SK-N-SH treated with all-trans-retinoic acid at 6 μM for 48 hours (cell line): Measurements from ENCODE around the gene BARX2.

Experiments used
- ATAC-seq: fragments of 200-7000 bp; cut with Tn5 transposase; 3 replicates; pipeline ENCODE4 v1.9.1; 2020; ENCODE audit warnings: mild to moderate bottlenecking, moderate library complexity
- ARNTL ChIP-seq: fragments of 450-650 bp; formaldehyde crosslinking; IDR thresholded peaks from 2 replicates; pipeline ENCODE4 v1.5.0; 2020; ENCODE audit warnings: low read depth, mild to moderate bottlenecking, moderate library complexity, borderline replicate concordance
- BACH2 ChIP-seq: fragments of 250-450 bp; sonication (Bioruptor Pico); IDR thresholded peaks from 2 replicates; pipeline ENCODE4 v1.9.0; 2021; ENCODE audit warnings: mild to moderate bottlenecking, borderline replicate concordance
- CSDC2 ChIP-seq: fragments of 250-450 bp; sonication (Bioruptor Pico); IDR thresholded peaks from 2 replicates; pipeline ENCODE4 v1.5.0; 2020; ENCODE audit warnings: mild to moderate bottlenecking, moderate library complexity
- ESRRG ChIP-seq: fragments of 250-450 bp; sonication (Bioruptor Pico); IDR thresholded peaks from 2 replicates; pipeline ENCODE4 v1.6.1; 2021; ENCODE audit warnings: mild to moderate bottlenecking
- GLIS3 ChIP-seq: fragments of 250-450 bp; sonication (Bioruptor Pico); IDR thresholded peaks from 2 replicates; pipeline ENCODE4 v1.5.0; 2020; ENCODE audit warnings: mild to moderate bottlenecking, moderate library complexity
- ISL1 ChIP-seq: fragments of 250-450 bp; sonication (Bioruptor Pico); IDR thresholded peaks from 2 replicates; pipeline ENCODE4 v2.1.2; 2022; ENCODE audit warnings: mild to moderate bottlenecking, moderate library complexity
- OSR1 ChIP-seq: fragments of 250-450 bp; sonication (Bioruptor Pico); IDR thresholded peaks from 2 replicates; pipeline ENCODE4 v1.8.0; 2022; ENCODE audit warnings: moderate library complexity, mild to moderate bottlenecking, inconsistent platforms
- POU6F1 ChIP-seq: fragments of 250-450 bp; sonication (Bioruptor Pico); IDR thresholded peaks from 2 replicates; pipeline ENCODE4 v1.8.0; 2021; ENCODE audit warnings: low read depth, mild to moderate bottlenecking, moderate library complexity, borderline replicate concordance
- PPARA ChIP-seq: fragments of 250-450 bp; sonication (Bioruptor Pico); IDR thresholded peaks from 2 replicates; pipeline ENCODE4 v1.5.0; 2020; ENCODE audit warnings: mild to moderate bottlenecking, borderline replicate concordance
- RARB ChIP-seq: fragments of 250-450 bp; sonication (Bioruptor Pico); IDR thresholded peaks from 2 replicates; pipeline ENCODE4 v1.8.0; 2021; ENCODE audit warnings: mild to moderate bottlenecking, moderate library complexity
- TCF4 ChIP-seq: fragments of 250-450 bp; sonication (Bioruptor Pico); IDR thresholded peaks from 2 replicates; pipeline ENCODE4 v1.8.0; 2021; ENCODE audit warnings: mild to moderate bottlenecking, moderate library complexity, borderline replicate concordance
- TOX ChIP-seq: fragments of 250-450 bp; sonication (Bioruptor Pico); IDR thresholded peaks from 2 replicates; pipeline ENCODE4 v1.8.0; 2021; ENCODE audit warnings: mild to moderate bottlenecking, moderate library complexity, borderline replicate concordance
- TSHZ2 ChIP-seq: fragments of 250-450 bp; sonication (Bioruptor Pico); IDR thresholded peaks from 2 replicates; pipeline ENCODE4 v1.5.0; 2020; ENCODE audit warnings: mild to moderate bottlenecking, moderate library complexity
- ZC3H10 ChIP-seq: fragments of 250-450 bp; sonication (Bioruptor Pico); IDR thresholded peaks from 2 replicates; pipeline ENCODE4 v1.5.1; 2021; ENCODE audit warnings: mild to moderate bottlenecking, moderate library complexity
- ZFP3 ChIP-seq: fragments of 250-450 bp; sonication (Bioruptor Pico); IDR thresholded peaks from 2 replicates; pipeline ENCODE4 v1.5.0; 2020; ENCODE audit warnings: mild to moderate bottlenecking, moderate library complexity
- ZFP30 ChIP-seq: fragments of 450-650 bp; formaldehyde crosslinking; IDR thresholded peaks from 2 replicates; pipeline ENCODE4 v1.5.0; 2022; ENCODE audit warnings: mild to moderate bottlenecking, moderate library complexity
- ZNF565 ChIP-seq: fragments of 450-650 bp; formaldehyde crosslinking; conservative IDR thresholded peaks from 2 replicates; pipeline ENCODE4 v1.5.0; 2020; ENCODE audit warnings: low read depth, mild to moderate bottlenecking, moderate library complexity
- ZNF70 ChIP-seq: fragments of 450-650 bp; formaldehyde crosslinking; IDR thresholded peaks from 2 replicates; pipeline ENCODE4 v1.5.0; 2020; ENCODE audit warnings: mild to moderate bottlenecking, moderate library complexity
- ZNF8 ChIP-seq: fragments of 450-650 bp; formaldehyde crosslinking; IDR thresholded peaks from 2 replicates; pipeline ENCODE4 v1.5.0; 2020; ENCODE audit warnings: mild to moderate bottlenecking, moderate library complexity
- TF ChIP-seq, protein P1 (sequence below): fragments of 250-450 bp; sonication (Bioruptor Pico); IDR thresholded peaks from 2 replicates; pipeline ENCODE4 v1.8.0; 2020; ENCODE audit warnings: mild to moderate bottlenecking, moderate library complexity, borderline replicate concordance
- TF ChIP-seq, protein P2 (sequence below): fragments of 250-450 bp; sonication (Bioruptor Pico); IDR thresholded peaks from 2 replicates; pipeline ENCODE4 v1.5.1; 2020; ENCODE audit warnings: low read depth, mild to moderate bottlenecking, moderate library complexity

The BARX2 gene

GRCh38 chr11:129352676-129353075 lies 23.0 kb upstream of the BARX2 start:
- TF ChIP-seq ZFP30 (CRISPR knock-in tag) (no peak), ZNF8 (no peak), TOX (no peak), CSDC2 (CRISPR knock-in tag) (no peak), PPARA (CRISPR knock-in tag) (no peak), RARB (CRISPR knock-in tag) (no peak), OSR1 (no peak), ARNTL (no peak), ZFP3 (no peak), TCF4 (CRISPR knock-in tag) (no peak), ZNF565 (CRISPR knock-in tag) (no peak), ISL1 (CRISPR knock-in tag) (no peak), POU6F1 (CRISPR knock-in tag) (no peak)
- TF ChIP-seq, protein P1, sequence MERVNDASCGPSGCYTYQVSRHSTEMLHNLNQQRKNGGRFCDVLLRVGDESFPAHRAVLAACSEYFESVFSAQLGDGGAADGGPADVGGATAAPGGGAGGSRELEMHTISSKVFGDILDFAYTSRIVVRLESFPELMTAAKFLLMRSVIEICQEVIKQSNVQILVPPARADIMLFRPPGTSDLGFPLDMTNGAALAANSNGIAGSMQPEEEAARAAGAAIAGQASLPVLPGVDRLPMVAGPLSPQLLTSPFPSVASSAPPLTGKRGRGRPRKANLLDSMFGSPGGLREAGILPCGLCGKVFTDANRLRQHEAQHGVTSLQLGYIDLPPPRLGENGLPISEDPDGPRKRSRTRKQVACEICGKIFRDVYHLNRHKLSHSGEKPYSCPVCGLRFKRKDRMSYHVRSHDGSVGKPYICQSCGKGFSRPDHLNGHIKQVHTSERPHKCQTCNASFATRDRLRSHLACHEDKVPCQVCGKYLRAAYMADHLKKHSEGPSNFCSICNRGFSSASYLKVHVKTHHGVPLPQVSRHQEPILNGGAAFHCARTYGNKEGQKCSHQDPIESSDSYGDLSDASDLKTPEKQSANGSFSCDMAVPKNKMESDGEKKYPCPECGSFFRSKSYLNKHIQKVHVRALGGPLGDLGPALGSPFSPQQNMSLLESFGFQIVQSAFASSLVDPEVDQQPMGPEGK (CRISPR knock-in tag), result no peak
- ATAC-seq, result no peak

- TF ChIP-seq TCF4 (CRISPR knock-in tag) (no peak), GLIS3 (CRISPR knock-in tag) (no peak), ISL1 (CRISPR knock-in tag) (no peak), ESRRG (CRISPR knock-in tag) (no peak), OSR1 (no peak), ZNF70 (no peak), PPARA (CRISPR knock-in tag) (no peak), ARNTL (no peak), ZFP3 (no peak), TOX (no peak), BACH2 (CRISPR knock-in tag) (no peak), CSDC2 (CRISPR knock-in tag) (no peak), RARB (CRISPR knock-in tag) (no peak), ZNF565 (CRISPR knock-in tag) (no peak)
- TF ChIP-seq, protein P2, sequence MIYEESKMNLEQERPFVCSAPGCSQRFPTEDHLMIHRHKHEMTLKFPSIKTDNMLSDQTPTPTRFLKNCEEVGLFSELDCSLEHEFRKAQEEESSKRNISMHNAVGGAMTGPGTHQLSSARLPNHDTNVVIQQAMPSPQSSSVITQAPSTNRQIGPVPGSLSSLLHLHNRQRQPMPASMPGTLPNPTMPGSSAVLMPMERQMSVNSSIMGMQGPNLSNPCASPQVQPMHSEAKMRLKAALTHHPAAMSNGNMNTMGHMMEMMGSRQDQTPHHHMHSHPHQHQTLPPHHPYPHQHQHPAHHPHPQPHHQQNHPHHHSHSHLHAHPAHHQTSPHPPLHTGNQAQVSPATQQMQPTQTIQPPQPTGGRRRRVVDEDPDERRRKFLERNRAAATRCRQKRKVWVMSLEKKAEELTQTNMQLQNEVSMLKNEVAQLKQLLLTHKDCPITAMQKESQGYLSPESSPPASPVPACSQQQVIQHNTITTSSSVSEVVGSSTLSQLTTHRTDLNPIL (CRISPR knock-in tag), result no peak
- ATAC-seq, result no peak
Measured at GRCh38 chr11:129354691-129355090, 21.0 kb upstream of the BARX2 start.

DNA sequence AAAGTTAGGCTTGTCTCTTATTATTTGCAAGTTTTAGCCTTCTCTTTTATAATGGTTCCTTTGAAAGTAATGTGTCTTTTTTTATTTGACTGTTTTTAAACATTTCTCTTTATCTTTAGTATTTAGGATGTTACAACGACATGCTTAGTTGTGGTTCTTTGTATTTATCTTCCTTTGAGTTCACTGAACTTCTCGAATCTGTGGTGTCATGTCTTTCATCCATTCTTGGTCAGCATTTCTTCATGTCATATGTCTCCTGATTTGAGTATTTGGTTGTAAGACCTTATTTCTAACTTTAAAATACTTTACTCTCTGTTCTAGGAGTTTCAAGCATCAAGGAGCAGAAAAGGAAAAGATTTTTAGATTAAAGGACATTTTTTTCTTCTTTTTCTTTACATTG lies 15.9 kb upstream of the BARX2 start:
- TF ChIP-seq TCF4 (CRISPR knock-in tag) (no peak), ZNF565 (CRISPR knock-in tag) (no peak), ZNF8 (no peak), RARB (CRISPR knock-in tag) (no peak), ZFP3 (no peak), ESRRG (CRISPR knock-in tag) (no peak), CSDC2 (CRISPR knock-in tag) (no peak), ZFP30 (CRISPR knock-in tag) (no peak), ZNF70 (no peak), POU6F1 (CRISPR knock-in tag) (no peak), TSHZ2 (CRISPR knock-in tag) (no peak), ARNTL (no peak), GLIS3 (CRISPR knock-in tag) (no peak), ISL1 (CRISPR knock-in tag) (no peak), ZC3H10 (CRISPR knock-in tag) (no peak), OSR1 (no peak), PPARA (CRISPR knock-in tag) (no peak)
- TF ChIP-seq, protein P1 (CRISPR knock-in tag), result no peak
- TF ChIP-seq, protein P2 (CRISPR knock-in tag), result no peak
- no peak for ATAC-seq
